Small intestine (tissue), 7 donors: ENCODE results near the gene CRYM. TPM values are rescaled to one million over a fixed set of nuclear protein-coding genes. Genes with fewer than 3 reads are reported as not detected.

ENCODE experiments used
- DNase-seq, 2 donors: peaks; one replicate each; pipeline versions ENCODE4 v3.0.0 to v3.0.0-alpha.2; 2013
- FAIRE-seq: peaks from 2 replicates; lab custom pipeline; 2012; peaks lifted over from hg19 to GRCh38; lab: Jason Lieb, UNC
- H3K27ac ChIP-seq, 3 donors: one replicate each; pipeline ENCODE4 v1.5.1; 2013; ENCODE audit warnings: low read length in 2 of 3, mild to moderate bottlenecking in 2 of 3, control low read depth in 1 of 3, inconsistent platforms in 1 of 3, low read depth in 1 of 3, moderate library complexity in 1 of 3
- H3K27me3 ChIP-seq, 3 donors: one replicate each; pipeline ENCODE4 v1.6.1; 2013; ENCODE audit warnings: low read length in 3 of 3, inconsistent platforms in 1 of 3; ENCODE audit not compliant: control insufficient read depth in 3 of 3, insufficient read depth in 3 of 3
- H3K36me3 ChIP-seq, 3 donors: one replicate each; pipeline ENCODE4 v1.6.1; 2013; ENCODE audit warnings: low read length in 3 of 3, inconsistent platforms in 1 of 3, low read depth in 1 of 3, mild to moderate bottlenecking in 1 of 3, moderate library complexity in 1 of 3; ENCODE audit not compliant: control insufficient read depth in 3 of 3, insufficient read depth in 2 of 3
- H3K4me1 ChIP-seq, 3 donors: one replicate each; pipeline ENCODE4 v1.6.1; 2013; ENCODE audit warnings: low read length in 2 of 3, inconsistent platforms in 1 of 3, low read depth in 1 of 3, mild to moderate bottlenecking in 1 of 3, moderate library complexity in 1 of 3; ENCODE audit not compliant: control insufficient read depth in 3 of 3, insufficient read depth in 2 of 3
- H3K4me3 ChIP-seq, 3 donors: one replicate each; pipeline ENCODE4 v1.5.1; 2013; ENCODE audit warnings: low read length in 3 of 3, control low read depth in 1 of 3, inconsistent platforms in 1 of 3, low read depth in 1 of 3, mild to moderate bottlenecking in 1 of 3, moderate library complexity in 1 of 3
- H3K9me3 ChIP-seq, 2 donors: one replicate each; pipeline ENCODE4 v1.6.1; 2013; ENCODE audit warnings: low read depth in 1 of 2, low read length in 1 of 2; ENCODE audit not compliant: control insufficient read depth in 2 of 2, insufficient read depth in 1 of 2
- WGBS, 3 donors: extraction: QIAGEN DNeasy Blood & Tissue Kit; methylation state at CpG; one replicate each; pipeline ENCODE4 v1.1.7; 2013; 5-methylcytosine and 5-hydroxymethylcytosine counted together
- polyA plus RNA-seq, 4 donors: library from polyadenylated mRNA; stranded (reverse) in 3 of 4; unstranded in 1 of 4; fragments of 200-250 nt in 3 of 4; fragments of 120-200 nt in 1 of 4; gene quantifications; one replicate each; pipeline versions ENCODE4 v1.2.1 to v1.2.3, GENCODE V29; 2013
- donor health status: healthy with polysubstance abuse.
- donor health status: control.
- donor health status: control.
- donor health status: Bipolar disorder and iron deficiency.
- donor health status: healthy.

The CRYM gene
- polyA plus RNA-seq, 4 donors, result 1.6 to 6.5 (median 3.7) TPM

DNA sequence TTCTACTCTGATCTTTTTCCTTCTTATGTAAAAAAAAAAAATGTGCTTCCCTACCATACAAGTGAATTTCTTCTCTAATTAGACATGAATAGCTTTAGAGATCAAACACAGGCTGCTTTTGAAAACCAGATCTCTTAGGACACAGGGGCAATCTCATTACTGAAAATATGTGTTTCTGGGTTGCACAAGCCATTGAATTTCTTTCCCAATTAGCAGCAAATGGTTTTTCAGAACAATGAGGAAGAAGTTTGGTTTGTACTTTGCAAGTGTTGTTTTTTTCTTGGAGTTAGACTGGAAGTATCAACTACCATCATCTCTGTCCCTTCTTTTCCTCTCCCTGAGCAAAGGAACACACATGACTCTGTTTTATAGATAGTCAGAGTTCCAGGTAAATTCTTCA is 50.2 kb downstream of the CRYM start:
- FAIRE-seq (no peak), DNase-seq (no peak)
- no peak overlapping the region for H3K27ac ChIP-seq
- H3K9me3 ChIP-seq, result no peaks in the 10 kb centered on the region
- H3K4me3 ChIP-seq, result no peak overlapping the region
- no peaks in the 10 kb centered on the region for H3K36me3 ChIP-seq
- peaks cover 0 to 33% (median 2%) of the 10 kb centered on the region in 3 donors for H3K4me1 ChIP-seq
- no peaks in the 10 kb centered on the region for H3K27me3 ChIP-seq

DNA sequence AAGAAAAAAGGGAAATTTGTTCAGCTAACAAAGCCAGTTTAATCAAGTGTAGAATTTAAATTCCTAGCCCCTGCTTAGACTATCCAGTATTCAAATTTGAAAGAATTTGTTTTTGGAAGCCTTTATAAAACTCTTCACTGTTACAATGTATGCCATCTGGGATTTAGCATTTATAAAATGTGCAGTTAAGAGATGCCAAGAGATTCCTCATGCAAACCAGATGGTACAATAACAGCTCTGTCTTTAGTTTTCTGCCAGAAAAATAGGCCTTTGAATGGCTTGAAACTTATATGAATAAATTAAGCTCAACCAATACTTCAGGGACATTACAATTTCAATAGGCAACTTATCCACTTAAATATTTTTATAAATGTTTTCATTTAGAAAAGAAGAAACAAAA is 51.3 kb downstream of the CRYM start:
- DNase-seq, result no peak
- H3K4me3 ChIP-seq, result no peak overlapping the region
- peaks cover 0 to 31% (median 2%) of the 10 kb centered on the region in 3 donors for H3K4me1 ChIP-seq
- H3K27ac ChIP-seq, result no peak overlapping the region
- no peaks in the 10 kb centered on the region for H3K9me3 ChIP-seq
- H3K27me3 ChIP-seq, result no peaks in the 10 kb centered on the region
- no peak for FAIRE-seq
- no peaks in the 10 kb centered on the region for H3K36me3 ChIP-seq

DNA sequence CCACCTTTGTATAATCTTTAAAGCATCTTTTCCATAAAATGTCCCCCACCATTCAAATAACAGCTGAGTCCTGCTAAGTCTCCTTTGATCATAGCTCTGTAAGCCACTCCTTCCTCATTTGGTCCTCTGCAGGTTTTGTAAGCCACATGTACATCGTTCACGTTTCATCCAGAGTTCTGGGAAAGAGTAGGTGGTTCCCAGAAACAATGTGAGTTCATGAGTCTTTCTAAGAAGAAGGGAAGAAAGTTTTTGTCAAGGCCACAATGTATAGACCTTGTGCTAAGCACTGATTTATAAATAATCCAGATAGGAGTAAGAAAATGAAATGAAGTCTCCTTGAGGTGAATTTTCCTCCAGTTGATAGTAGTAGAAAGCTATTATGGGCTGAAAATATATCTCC is 53.3 kb downstream of the CRYM start:
- no peak overlapping the region for H3K4me3 ChIP-seq
- 54 to 75% (median 56%) methylated on average over 2 of the region's 2 CpGs for WGBS, 3 donors
- peaks cover 0 to 20% (median 2%) of the 10 kb centered on the region in 3 donors for H3K4me1 ChIP-seq
- H3K27me3 ChIP-seq, result no peaks in the 10 kb centered on the region
- H3K36me3 ChIP-seq, result no peaks in the 10 kb centered on the region
- no peak overlapping the region for H3K27ac ChIP-seq
- H3K9me3 ChIP-seq, result no peaks in the 10 kb centered on the region
- FAIRE-seq, result no peak
- no peak for DNase-seq

DNA sequence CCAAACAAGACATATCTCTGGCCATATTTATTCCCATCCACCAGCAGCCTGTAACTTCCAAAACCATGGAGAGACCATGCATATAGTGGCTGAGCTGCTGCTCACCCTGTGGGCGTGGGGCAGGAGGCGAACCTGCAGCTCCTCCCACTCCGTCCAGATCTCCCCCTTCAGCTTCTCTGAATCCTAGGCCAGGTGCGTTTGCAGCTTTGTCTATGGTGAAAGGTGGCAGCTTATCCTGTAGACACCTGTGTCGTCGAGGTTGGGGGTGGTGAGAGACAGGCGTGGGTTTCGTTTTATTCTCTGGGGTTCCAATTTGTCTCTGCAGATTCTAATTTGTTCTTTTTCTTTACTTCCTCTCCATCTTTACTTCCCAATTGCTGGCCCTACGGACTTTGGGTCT is 54.3 kb downstream of the CRYM start:
- no peaks in the 10 kb centered on the region for H3K27me3 ChIP-seq
- WGBS, 3 donors, result 26 to 63% (median 43%) methylated on average over 9 of the region's 9 CpGs
- H3K4me1 ChIP-seq, result peaks cover 0 to 20% (median 2%) of the 10 kb centered on the region in 3 donors
- no peaks in the 10 kb centered on the region for H3K9me3 ChIP-seq
- FAIRE-seq, result no peak
- H3K4me3 ChIP-seq, result no peak overlapping the region
- no peak overlapping the region for H3K27ac ChIP-seq
- no peaks in the 10 kb centered on the region for H3K36me3 ChIP-seq
- DNase-seq, result no peak

DNA sequence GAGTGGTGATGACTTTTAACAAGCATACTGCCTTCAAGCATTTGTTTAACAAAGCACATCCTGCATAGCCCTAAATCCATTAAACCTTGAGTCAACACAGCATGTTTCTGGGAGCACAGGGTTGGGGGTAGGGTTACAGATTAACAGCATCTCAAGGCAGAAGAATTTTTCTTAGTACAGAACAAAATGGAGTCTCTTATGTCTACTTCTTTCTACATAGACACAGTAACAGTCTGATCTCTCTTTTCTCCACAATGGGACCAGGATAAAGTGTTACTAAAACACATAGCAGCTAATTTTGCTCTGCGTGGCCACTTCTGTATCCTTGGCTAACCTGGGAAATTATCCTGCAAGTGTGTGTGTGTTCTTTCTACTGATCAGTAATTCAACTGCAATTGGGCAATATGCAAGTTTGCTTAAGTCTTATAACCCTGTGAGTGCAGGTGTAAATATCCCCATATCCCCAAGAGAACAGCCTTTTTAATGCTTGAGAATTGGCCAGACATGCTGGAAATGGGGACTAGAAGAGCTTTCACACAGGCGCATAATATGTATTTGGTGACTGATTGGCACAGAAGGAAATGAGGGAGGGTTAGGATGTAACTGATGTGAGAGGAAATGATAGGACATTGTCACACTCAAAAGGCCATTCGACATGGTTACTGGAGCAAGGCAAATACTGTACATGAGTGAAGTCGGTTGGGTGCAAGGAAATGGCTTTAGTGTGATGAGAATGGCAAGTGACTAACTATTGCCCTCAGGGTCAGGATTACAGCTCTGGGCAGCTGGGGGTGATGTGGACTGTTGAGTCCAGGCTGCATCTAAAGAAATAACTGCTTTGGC is 55.4 kb downstream of the CRYM start:
- Histone ChIP-seq H3K27ac (no peak overlapping the region), H3K27me3 (no peaks in the 10 kb centered on the region), H3K36me3 (no peaks in the 10 kb centered on the region), H3K9me3 (no peaks in the 10 kb centered on the region), H3K4me1 (peaks cover 0 to 16% (median 2%) of the 10 kb centered on the region in 3 donors), H3K4me3 (no peak overlapping the region)
- no peak for FAIRE-seq
- DNase-seq, result no peak
- 74 to 82% (median 82%) methylated on average over 4 of the region's 4 CpGs for WGBS, 3 donors

DNA sequence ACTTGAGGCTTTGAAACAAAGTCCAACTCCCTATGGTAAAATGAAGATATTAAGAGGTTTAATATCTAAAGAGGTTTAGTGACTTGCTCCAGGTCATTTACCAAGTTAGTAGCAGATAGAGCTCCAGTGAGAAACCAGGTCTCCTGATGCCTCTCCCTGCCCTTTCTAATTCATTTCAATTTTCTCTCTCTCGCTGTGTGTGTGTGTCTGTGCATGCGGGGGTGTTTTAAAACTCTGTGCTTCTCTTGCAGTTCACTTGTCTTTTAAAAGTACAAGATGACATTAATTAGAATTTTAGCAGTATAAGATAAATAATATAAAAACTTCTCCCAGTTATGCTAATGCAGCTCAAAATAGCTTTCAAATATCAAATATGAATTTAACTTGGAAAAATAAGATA is 58.5 kb downstream of the CRYM start:
- peaks cover 0 to 16% (median 2%) of the 10 kb centered on the region in 3 donors for H3K4me1 ChIP-seq
- 90 to 98% (median 94%) methylated on average over 2 of the region's 2 CpGs for WGBS, 3 donors

DNA sequence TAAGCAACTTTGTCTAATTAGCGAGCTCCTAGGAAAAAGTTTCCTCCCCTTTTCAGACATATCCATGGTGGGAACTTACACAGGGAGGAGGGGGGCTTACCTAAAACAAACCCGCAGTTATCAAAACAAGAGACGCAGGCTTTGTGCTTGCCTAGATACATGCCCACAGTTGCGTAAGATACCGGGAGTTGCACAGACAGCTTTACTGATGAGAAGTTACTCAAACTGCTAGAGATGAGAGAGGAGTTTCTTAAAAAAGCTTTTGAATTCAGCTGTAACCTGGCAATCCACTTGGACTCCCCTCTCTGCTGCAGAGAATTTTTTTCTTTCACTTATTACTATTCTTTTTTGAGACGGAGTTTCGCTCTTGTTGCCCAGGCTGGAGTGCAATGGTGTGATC is 59.9 kb downstream of the CRYM start:
- H3K4me3 ChIP-seq, result no peak overlapping the region
- FAIRE-seq, result no peak

More for the DNA sequence above, 58.5 kb downstream of the CRYM start:
- Histone ChIP-seq H3K36me3 (no peaks in the 10 kb centered on the region), H3K27ac (no peak overlapping the region), H3K4me3 (no peak overlapping the region), H3K9me3 (no peaks in the 10 kb centered on the region), H3K27me3 (peaks cover 0 to 2% (median 0%) of the 10 kb centered on the region in 3 donors)
- no peak for DNase-seq
- no peak for FAIRE-seq

DNA sequence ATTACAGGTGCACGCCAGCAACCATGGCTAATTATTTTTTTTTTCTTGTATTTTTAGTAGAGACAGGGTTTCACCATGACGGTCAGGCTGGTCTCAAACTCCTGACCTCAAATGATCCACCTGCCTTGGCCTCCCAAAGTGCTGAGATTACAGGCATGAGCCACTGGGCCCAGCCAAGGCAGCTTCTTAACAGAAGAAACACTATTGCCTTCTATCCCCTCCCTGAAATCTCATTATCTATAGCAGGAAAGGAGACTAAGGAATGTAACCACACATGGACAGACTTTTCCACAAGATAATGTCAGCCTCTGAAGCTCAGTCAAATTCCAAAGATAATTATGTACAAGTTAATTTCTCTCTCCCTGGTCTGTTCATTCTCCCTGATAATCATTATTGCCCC is 61.0 kb downstream of the CRYM start:
- no peak overlapping the region for H3K27ac ChIP-seq
- H3K27me3 ChIP-seq, result peaks cover 0 to 2% (median 0%) of the 10 kb centered on the region in 3 donors
- 84 to 91% (median 89%) methylated on average over 2 of the region's 2 CpGs for WGBS, 3 donors
- H3K4me3 ChIP-seq, result no peak overlapping the region
- peaks cover 0 to 4% (median 0%) of the 10 kb centered on the region in 3 donors for H3K4me1 ChIP-seq
- no peak for DNase-seq
- FAIRE-seq, result no peak
- H3K36me3 ChIP-seq, result no peaks in the 10 kb centered on the region
- no peaks in the 10 kb centered on the region for H3K9me3 ChIP-seq

More for the DNA sequence above, 59.9 kb downstream of the CRYM start:
- Histone ChIP-seq H3K9me3 (no peaks in the 10 kb centered on the region), H3K36me3 (no peaks in the 10 kb centered on the region), H3K4me1 (peaks cover 0 to 10% (median 0%) of the 10 kb centered on the region in 3 donors), H3K27me3 (peaks cover 0 to 2% (median 0%) of the 10 kb centered on the region in 3 donors), H3K27ac (no peak overlapping the region)
- no peak for DNase-seq
- 62 to 69% (median 66%) methylated on average over 7 of the region's 7 CpGs for WGBS, 3 donors
